CD4-positive, alpha-beta T cell treated with Interleukin-17A for 1 hour (primary cell): ENCODE data around the gene RAG1.
A peak's percentile ranks its signal among the peaks of the same experiment; 100 is the strongest.
"Not testable (repeated sequence)": the region's sequence is repeated elsewhere in the genome, so short reads cannot be mapped to it uniquely, and the experiment has no call there.

Source experiments
- DNase-seq: peaks from one replicate; pipeline ENCODE4 v3.0.0-alpha.2; 2020

RAG1 gene

DNA sequence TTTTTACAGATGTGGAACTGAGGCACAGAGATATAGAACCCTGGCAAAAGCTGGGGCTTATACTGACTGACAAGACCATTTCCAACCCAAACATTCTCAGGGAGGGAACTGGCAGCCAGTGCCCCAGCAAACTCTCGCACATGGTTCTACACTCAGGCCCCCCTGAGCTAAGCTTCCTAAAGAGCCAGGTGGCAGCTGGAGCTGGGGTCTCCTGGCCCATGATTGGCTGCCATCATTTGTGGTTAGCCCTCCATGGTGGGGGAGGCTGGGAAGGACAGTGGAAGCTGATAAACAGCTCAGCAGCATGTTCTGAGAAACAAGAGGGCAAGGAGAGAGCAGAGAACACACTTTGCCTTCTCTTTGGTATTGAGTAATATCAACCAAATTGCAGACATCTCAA lies at the start of gene RAG1:
RAG1 (plus strand) TSS at position 314 of the 400 bp plus-strand sequence. CDS start 5,298 bp downstream, outside the sequence.
- no peak for DNase-seq

DNA sequence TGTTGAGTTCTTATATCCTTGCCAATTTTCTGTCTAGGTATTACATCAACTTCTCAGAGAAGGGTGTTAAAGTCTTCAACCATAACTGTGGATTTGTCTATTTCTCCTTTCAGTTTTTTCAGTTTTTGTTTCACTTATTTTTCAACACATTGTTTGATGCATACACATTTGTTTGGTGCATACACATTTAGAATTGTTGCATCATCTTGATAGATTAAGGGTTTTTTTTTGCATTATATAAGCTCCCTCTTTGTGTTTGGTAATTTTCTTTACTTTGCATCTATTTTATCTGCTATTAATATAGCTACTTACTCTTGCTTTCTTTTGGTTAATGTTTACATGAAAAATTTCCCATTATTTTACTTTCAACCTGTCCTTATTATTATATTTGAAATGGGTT lies 37.0 kb upstream of the RAG1 start:
- DNase-seq: no peak

DNA sequence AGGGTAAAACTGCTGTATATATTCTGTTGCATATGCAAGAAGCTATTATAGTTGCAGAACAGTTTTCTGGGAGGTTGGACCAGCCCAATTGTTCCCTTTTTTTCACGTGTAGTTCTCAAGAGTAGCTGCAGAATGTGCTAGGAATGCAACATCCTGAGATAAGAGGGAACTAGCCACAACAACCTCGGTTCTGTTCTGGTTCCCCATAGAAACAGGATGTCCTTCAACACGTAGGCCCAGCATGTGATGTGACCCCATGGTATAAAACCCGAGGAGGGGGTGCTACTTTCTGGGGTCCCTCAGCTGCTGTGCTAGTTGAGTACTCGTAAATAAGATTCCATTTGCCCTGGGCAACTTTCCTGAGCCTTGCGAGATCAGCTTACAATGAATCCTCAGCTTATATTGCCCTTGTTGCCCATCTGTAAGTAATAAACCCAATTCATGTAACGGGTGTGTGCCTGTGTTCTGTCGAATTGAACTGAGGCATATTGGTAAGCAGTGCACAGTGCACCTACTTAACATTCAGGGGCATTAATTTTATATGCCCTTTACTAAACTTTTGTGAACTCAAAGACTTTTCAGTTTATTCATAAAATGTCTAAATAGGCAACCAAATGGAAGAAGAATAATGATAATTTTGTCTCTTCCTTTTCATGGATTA lies 34.7 kb upstream of the RAG1 start:
- no peak for DNase-seq

DNA sequence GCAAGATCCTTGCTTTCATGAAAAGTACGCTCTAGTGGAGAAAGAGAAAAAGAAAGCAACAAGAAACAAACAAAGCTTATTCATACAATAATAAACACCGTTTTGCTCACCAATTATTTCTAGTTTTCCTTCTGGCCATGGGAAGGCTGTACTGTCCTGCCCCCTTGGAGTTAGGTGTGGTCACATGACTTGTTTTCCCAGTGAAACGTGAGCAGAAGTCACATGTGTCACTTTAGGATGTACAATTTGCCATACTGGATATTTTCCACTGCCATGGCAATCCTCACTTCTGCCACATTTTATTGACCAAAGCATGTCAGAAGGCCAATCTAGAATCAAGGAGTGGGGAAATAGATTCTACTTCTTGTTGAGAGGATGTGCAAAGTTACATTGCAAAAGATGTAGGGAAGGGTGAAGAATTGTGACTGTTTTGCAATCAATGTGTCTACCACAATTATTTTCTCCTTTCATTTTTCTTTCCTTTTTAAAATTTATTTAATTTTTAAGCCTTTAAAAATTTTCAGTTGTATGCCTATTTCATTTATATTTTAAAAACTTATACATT lies 33.4 kb upstream of the RAG1 start:
- no peak for DNase-seq

DNA sequence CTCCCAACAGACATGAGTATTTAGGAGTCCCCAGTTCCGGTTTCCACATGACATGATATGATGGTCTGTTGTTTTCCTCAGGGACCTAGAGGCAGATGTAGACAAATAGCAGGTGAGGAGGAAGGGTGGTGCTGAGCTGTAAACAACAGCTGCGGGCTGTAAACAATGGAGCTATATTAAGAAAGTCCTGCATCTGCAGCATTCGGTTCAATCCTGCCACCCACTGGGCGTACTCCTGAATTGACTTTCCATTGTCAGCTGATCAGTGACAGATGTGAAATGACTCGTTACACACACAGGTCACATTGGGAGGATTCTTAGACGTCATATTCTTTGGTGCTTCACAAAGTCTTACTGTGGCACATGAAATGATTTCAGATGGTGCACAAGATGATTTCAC lies 26.8 kb upstream of the RAG1 start:
- peak; percentile 40 for DNase-seq

GRCh38 chr11:36550385-36551115 lies 17.3 kb upstream of the RAG1 start:
- no peak for DNase-seq

GRCh38 chr11:36557390-36557789 lies 10.4 kb upstream of the RAG1 start:
- DNase-seq: not testable (repeated sequence)

- no peak for DNase-seq
Observed at GRCh38 chr11:36557991-36558390, 9.8 kb upstream of the RAG1 start.

- peak; percentile 49 for DNase-seq
Observed at GRCh38 chr11:36558571-36559413, 9.0 kb upstream of the RAG1 start.

- peak; percentile 65 for DNase-seq
Observed at GRCh38 chr11:36564376-36565030, 3.3 kb upstream of the RAG1 start.

- DNase-seq: no peak
Observed at GRCh38 chr11:36565031-36565610, 2.7 kb upstream of the RAG1 start.

DNA sequence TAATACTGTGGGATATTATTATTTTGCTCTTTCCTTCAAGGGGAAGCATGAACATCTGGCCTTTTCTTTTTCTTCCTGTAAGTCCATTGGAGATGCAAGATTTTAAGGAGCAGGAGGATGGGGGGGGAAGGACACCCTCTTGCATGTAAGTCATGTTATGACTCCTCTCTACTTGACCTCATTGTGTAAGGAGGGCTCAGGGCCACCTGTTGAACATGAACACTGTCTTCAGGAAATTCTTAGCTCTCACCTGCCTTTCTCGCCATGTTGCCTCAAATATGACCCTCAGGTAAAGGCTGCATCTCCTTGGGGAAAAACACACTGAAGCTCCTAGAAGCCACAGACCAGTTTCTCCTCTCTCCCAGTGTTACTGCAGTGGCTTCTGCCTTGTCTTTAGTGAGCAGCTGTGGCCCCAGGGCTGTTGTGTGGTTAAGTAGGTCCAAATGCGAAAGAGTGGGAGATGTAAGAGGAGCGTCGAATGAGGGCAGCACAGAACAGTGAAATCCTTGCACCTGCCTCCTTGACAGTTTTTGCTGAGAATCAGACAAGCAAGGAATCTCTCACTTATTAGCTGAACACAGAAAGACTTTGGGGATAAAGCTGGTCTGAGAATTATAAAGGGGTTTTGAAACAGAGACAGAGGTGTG lies 1.3 kb upstream of the RAG1 start:
- no peak for DNase-seq

DNA sequence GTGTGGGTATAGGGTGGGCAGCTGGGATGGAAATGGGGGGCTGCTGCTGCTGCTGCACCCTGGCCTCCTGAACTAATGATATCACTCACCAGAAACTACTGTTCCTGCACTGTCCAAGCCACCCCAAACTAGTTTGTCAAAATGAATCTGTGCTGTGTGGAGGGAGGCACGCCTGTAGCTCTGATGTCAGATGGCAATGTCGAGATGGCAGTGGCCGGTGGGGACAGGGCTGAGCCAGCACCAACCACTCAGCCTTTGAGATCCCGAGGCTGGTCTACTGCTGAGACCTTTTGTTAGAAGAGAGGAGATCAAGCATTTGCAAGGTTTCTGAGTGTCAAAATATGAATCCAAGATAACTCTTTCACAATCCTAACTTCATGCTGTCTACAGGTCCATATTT lies 1.3 kb downstream of the RAG1 start:
- no peak for DNase-seq

- no peak for DNase-seq
Observed at GRCh38 chr11:36574486-36574885, 6.7 kb downstream of the RAG1 start.

DNA sequence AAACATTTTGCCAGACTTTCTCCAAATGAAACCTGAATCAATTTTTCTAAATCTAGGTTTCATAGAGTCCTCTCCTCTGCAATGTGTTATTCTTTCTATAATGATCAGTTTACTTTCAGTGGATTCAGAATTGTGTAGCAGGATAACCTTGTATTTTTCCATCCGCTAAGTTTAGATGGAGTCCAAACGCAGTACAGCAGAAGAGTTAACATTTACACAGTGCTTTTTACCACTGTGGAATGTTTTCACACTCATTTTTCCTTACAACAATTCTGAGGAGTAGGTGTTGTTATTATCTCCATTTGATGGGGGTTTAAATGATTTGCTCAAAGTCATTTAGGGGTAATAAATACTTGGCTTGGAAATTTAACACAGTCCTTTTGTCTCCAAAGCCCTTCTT lies 9.6 kb downstream of the RAG1 start:
- DNase-seq: no peak

- DNase-seq: no peak
Observed at GRCh38 chr11:36577859-36578258, 10.1 kb downstream of the RAG1 start.

GRCh38 chr11:36578458-36578857 lies 10.7 kb downstream of the RAG1 start:
- no peak for DNase-seq

- DNase-seq: no peak
Observed at GRCh38 chr11:36581536-36581935, 13.7 kb downstream of the RAG1 start.

GRCh38 chr11:36583667-36584066 lies 15.9 kb downstream of the RAG1 start:
- DNase-seq: no peak

DNA sequence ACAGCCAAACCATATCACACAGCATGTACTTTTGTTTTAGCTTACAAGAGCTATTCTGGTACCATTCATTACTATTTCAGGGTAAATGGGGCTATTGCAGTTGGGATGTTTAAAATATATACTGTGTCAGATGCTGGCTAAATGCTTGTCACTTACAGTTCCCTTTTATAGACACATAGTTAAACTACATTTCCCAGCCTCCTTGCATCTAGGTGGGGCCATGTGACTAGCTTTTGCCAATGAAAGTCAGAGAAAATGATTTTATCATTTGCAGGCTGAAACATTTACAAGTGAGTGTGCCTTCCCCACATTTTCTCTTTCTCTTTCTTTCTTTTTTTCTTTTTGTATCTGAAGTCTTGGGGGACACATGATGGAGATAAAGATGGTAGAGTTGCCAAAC lies 18.7 kb downstream of the RAG1 start:
- peak; percentile 1 for DNase-seq

- no peak for DNase-seq
Observed at GRCh38 chr11:36588099-36588498, 20.3 kb downstream of the RAG1 start.

DNA sequence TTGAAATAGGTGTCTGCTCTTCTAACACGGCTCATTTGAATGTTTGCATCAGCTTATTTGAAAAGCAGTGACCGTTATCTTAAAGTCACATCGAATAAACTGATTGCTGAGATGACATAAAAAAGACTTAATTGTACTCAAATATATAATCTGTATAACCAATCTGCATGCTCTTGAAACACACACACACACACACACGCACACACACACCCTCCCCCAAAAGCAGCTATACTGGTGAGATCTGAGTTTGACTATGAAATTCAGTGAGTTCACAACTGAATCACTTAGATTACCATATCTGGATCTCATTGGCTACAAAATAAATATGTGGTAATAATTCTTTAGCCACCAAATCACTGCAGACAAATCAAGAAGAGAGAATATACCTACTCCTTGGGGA lies 22.7 kb downstream of the RAG1 start:
- no peak for DNase-seq
